Measurements from ENCODE around the gene HSD17B2.

Gene HSD17B2

DNA sequence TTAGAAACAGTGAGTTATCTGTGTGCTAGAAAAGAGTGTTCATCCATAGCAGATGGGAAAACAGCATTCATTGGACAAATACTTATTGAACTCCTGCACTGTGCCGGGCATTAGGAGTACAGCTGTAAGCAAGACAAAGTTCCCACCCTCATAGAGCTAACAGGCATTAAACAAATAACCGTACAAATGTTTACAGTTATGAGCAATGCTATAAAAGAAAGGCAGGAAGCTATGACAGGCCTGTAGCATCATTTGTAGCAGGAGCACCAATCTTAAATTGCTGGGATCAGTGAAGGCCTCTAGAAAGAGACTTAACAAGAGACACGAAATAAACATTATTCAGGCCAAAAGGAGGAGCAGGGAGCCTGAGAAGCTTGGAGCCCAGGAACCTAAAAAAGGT lies 39.4 kb upstream of the HSD17B2 start:
- intact Hi-C loops (cut with DNase I; ENCODE audit: low total_unique reads): no loop called here
- no peak overlapping the region for H3K27ac ChIP-seq
- H3K36me3 ChIP-seq: peaks cover 0 to 15% (median 0%) of the 10 kb centered on the region in 3 donors
- no peaks in the 10 kb centered on the region for H3K27me3 ChIP-seq
- TF ChIP-seq, protein P1, sequence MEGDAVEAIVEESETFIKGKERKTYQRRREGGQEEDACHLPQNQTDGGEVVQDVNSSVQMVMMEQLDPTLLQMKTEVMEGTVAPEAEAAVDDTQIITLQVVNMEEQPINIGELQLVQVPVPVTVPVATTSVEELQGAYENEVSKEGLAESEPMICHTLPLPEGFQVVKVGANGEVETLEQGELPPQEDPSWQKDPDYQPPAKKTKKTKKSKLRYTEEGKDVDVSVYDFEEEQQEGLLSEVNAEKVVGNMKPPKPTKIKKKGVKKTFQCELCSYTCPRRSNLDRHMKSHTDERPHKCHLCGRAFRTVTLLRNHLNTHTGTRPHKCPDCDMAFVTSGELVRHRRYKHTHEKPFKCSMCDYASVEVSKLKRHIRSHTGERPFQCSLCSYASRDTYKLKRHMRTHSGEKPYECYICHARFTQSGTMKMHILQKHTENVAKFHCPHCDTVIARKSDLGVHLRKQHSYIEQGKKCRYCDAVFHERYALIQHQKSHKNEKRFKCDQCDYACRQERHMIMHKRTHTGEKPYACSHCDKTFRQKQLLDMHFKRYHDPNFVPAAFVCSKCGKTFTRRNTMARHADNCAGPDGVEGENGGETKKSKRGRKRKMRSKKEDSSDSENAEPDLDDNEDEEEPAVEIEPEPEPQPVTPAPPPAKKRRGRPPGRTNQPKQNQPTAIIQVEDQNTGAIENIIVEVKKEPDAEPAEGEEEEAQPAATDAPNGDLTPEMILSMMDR (IDR thresholded peaks at IDR 0.05): no peak
- DNase-seq: no peak
- no peak overlapping the region for H3K4me3 ChIP-seq
- no peaks in the 10 kb centered on the region for H3K9me3 ChIP-seq
- peaks cover 0 to 17% (median 12%) of the 10 kb centered on the region in 4 donors for H3K4me1 ChIP-seq

GRCh38 chr16:81996664-81997509 lies 38.2 kb upstream of the HSD17B2 start:
- H3K27me3 ChIP-seq: no peaks in the 10 kb centered on the region
- H3K9me3 ChIP-seq: no peaks in the 10 kb centered on the region
- TF ChIP-seq, protein P1 (IDR thresholded peaks at IDR 0.05): no peak
- DNase-seq: no peak
- intact Hi-C loops (cut with DNase I; ENCODE audit: low total_unique reads): no loop called here
- no peak overlapping the region for H3K4me3 ChIP-seq
- no peak overlapping the region for H3K27ac ChIP-seq
- peaks cover 0 to 17% (median 12%) of the 10 kb centered on the region in 4 donors for H3K4me1 ChIP-seq
- H3K36me3 ChIP-seq: peaks cover 0 to 15% (median 0%) of the 10 kb centered on the region in 3 donors

DNA sequence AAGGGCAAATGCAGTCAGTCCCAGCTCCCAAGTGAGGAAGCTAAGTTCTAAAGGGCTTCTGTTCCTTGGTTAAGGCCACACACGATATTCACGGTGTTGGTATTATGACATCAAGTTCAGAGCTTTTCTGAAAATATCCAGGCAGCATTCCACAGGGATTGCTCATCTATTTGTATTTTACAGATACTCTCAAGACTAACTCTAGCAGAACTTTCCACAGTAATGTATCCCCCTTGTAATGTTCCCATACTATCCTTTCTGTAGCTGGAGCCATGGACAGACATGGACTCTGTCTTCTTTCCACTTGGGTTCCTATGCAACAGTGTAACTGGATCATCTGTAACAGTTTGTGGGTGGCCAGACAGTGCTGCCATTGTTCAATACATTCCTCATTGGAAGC lies 37.3 kb upstream of the HSD17B2 start:
- Histone ChIP-seq H3K27ac (no peak overlapping the region), H3K36me3 (peaks cover 0 to 15% (median 0%) of the 10 kb centered on the region in 3 donors), H3K9me3 (no peaks in the 10 kb centered on the region), H3K4me1 (peaks cover 0 to 17% (median 12%) of the 10 kb centered on the region in 4 donors), H3K27me3 (no peaks in the 10 kb centered on the region), H3K4me3 (no peak overlapping the region)
- TF ChIP-seq, protein P1 (IDR thresholded peaks at IDR 0.05): no peak
- intact Hi-C loops (cut with DNase I; ENCODE audit: low total_unique reads): no loop called here
- no peak for DNase-seq

GRCh38 chr16:82002831-82003230 lies 32.2 kb upstream of the HSD17B2 start:
- H3K4me3 ChIP-seq: no peak overlapping the region
- DNase-seq: no peak
- H3K27ac ChIP-seq: no peak overlapping the region
- H3K4me1 ChIP-seq: peaks cover 0 to 4% (median under 1%) of the 10 kb centered on the region in 4 donors
- intact Hi-C loops (cut with DNase I; ENCODE audit: low total_unique reads): no loop called here
- TF ChIP-seq, protein P1 (IDR thresholded peaks at IDR 0.05): no peak
- no peaks in the 10 kb centered on the region for H3K27me3 ChIP-seq
- H3K9me3 ChIP-seq: no peaks in the 10 kb centered on the region
- H3K36me3 ChIP-seq: peaks cover 0 to 15% (median 0%) of the 10 kb centered on the region in 3 donors

GRCh38 chr16:82004601-82005000 lies 30.5 kb upstream of the HSD17B2 start:
- no peak overlapping the region for H3K27ac ChIP-seq
- H3K36me3 ChIP-seq: peaks cover 0 to 5% (median 0%) of the 10 kb centered on the region in 3 donors
- no peaks in the 10 kb centered on the region for H3K4me1 ChIP-seq
- H3K4me3 ChIP-seq: no peak overlapping the region
- H3K27me3 ChIP-seq: no peaks in the 10 kb centered on the region
- TF ChIP-seq, protein P1 (IDR thresholded peaks at IDR 0.05): no peak
- no peak for DNase-seq
- H3K9me3 ChIP-seq: peaks cover 0 to 8% (median 5%) of the 10 kb centered on the region in 3 donors
- intact Hi-C loops (cut with DNase I; ENCODE audit: low total_unique reads): no loop called here

Measured in tibial artery (tissue), 4 donors.